Brain microvascular endothelial cell (primary cell): Measurements from ENCODE around the gene HCN1.

Experiments
- DNase-seq: peaks from one replicate; pipeline ENCODE4 v3.0.0-alpha.2; 2020
- H3K27ac ChIP-seq: fragments of 250-450 bp; sonication (Bioruptor Pico); 2 replicates; pipeline ENCODE4 v1.5.1; 2020; ENCODE audit warnings: mild to moderate bottlenecking, moderate library complexity
- H3K27me3 ChIP-seq: fragments of 250-450 bp; sonication (Bioruptor Pico); replicated peaks from 2 replicates; pipeline ENCODE4 v1.5.1; 2020; ENCODE audit warnings: mild to moderate bottlenecking
- H3K36me3 ChIP-seq: fragments of 250-450 bp; sonication (Bioruptor Pico); replicated peaks from 2 replicates; pipeline ENCODE4 v1.5.1; 2020; ENCODE audit warnings: mild to moderate bottlenecking
- H3K4me3 ChIP-seq: 2 replicates; pipeline ENCODE4 v1.5.1; 2011; ENCODE audit warnings: low read depth, mild to moderate bottlenecking, control low read depth, low read length, moderate library complexity
- CTCF ChIP-seq: IDR thresholded peaks from 2 replicates; pipeline ENCODE4 v1.5.1; 2011; ENCODE audit warnings: low read depth, mild to moderate bottlenecking, moderate library complexity, low read length, control low read depth, inconsistent platforms; ENCODE audit errors: missing control alignments
- in situ Hi-C: cut with HindIII; loops from 2 replicates; pipeline ENCODE4 v1.10.0; 2017; ENCODE audit warnings: low sequenced_read_pairs, low pct_ligation_motif_present

HCN1 gene

GRCh38 chr5:45288746-45289145 is 407.4 kb downstream of the HCN1 start:
- Histone ChIP-seq H3K27ac (no peak overlapping the region), H3K36me3 (no peaks in the 10 kb centered on the region), H3K27me3 (no peaks in the 10 kb centered on the region), H3K4me3 (no peak overlapping the region)
- DNase-seq = no peak
- no peak for TF ChIP-seq CTCF
- in situ Hi-C loops = no loop called here

- TF ChIP-seq CTCF = no peak
- Histone ChIP-seq H3K36me3 (no peaks in the 10 kb centered on the region), H3K4me3 (no peak overlapping the region), H3K27me3 (no peaks in the 10 kb centered on the region), H3K27ac (no peak overlapping the region)
- no peak for DNase-seq
- in situ Hi-C loops = no loop called here
Measured at GRCh38 chr5:45284436-45284835, 411.7 kb downstream of the HCN1 start.

- Histone ChIP-seq H3K27me3 (no peaks in the 10 kb centered on the region), H3K36me3 (no peaks in the 10 kb centered on the region), H3K4me3 (no peak overlapping the region), H3K27ac (no peak overlapping the region)
- DNase-seq = no peak
- in situ Hi-C loops = no loop called here
- TF ChIP-seq CTCF = no peak
Measured at GRCh38 chr5:45281081-45281480, 415.1 kb downstream of the HCN1 start.

- Histone ChIP-seq H3K27ac (no peak overlapping the region), H3K27me3 (no peaks in the 10 kb centered on the region), H3K36me3 (no peaks in the 10 kb centered on the region), H3K4me3 (no peak overlapping the region)
- in situ Hi-C loops = no loop called here
- no peak for TF ChIP-seq CTCF
- DNase-seq = no peak
Measured at GRCh38 chr5:45279109-45279508, 417.1 kb downstream of the HCN1 start.

GRCh38 chr5:45277860-45278259 is 418.3 kb downstream of the HCN1 start:
- H3K27me3 ChIP-seq = no peaks in the 10 kb centered on the region
- in situ Hi-C loops = no loop called here
- no peak for TF ChIP-seq CTCF
- H3K4me3 ChIP-seq = no peak overlapping the region
- H3K36me3 ChIP-seq = no peaks in the 10 kb centered on the region
- no peak overlapping the region for H3K27ac ChIP-seq
- DNase-seq = no peak

GRCh38 chr5:45274241-45274640 is 421.9 kb downstream of the HCN1 start:
- no peak for DNase-seq
- Histone ChIP-seq H3K36me3 (no peaks in the 10 kb centered on the region), H3K4me3 (no peak overlapping the region), H3K27me3 (no peaks in the 10 kb centered on the region), H3K27ac (no peak overlapping the region)
- in situ Hi-C loops = no loop called here
- no peak for TF ChIP-seq CTCF
